ENCODE results near the gene AP4M1.
A peak's percentile ranks its signal among the peaks of the same experiment; 100 is the strongest.
"Not testable (repeated sequence)": the region's sequence is repeated elsewhere in the genome, so short reads cannot be mapped to it uniquely, and the experiment has no call there.

The AP4M1 gene

DNA sequence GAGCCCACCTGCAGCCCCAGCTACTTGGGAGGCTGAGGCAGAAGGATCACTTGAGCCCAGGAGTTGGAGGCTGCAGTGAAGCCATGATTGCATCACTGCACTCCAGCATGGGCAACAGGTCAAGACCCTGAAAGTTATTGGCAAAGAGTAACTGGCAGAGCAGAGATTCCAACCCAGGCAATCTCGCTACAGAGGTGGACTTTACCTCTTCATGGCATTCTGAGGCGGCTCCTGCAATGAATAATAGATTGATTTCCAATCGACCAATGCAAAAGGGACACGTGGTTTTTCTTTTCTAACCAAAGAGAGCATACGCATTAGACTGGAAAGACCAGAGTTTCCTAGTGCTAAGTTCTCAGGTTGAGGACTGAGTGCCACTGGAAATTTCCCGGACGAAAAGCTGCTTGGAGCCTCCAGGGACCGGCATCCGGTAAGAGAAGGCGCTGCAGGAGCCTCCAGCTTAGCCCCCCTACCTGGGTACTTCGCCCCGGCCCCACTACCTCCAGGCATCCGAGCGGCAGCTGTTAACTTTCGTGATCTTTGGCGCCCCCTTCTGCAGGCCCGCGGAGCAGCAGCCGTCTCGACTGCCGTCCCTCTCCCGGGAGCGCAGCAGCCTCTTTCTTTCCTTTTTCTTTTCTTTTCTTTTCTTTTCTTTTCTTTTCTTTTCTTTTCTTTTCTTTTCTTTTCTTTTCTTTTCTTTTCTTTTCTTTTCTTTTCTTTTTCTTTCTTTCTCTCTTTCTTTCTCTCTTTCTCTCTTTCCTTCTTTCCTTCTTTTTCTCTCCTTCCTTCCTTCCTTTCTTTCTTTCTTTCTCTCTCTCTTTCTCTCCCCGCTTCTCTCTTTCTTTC, 29.4 kb downstream of the AP4M1 start:
- peak; percentile 71 to 77 for DNase-seq (ENCODE audit: low read depth in 2 of 2)

DNA sequence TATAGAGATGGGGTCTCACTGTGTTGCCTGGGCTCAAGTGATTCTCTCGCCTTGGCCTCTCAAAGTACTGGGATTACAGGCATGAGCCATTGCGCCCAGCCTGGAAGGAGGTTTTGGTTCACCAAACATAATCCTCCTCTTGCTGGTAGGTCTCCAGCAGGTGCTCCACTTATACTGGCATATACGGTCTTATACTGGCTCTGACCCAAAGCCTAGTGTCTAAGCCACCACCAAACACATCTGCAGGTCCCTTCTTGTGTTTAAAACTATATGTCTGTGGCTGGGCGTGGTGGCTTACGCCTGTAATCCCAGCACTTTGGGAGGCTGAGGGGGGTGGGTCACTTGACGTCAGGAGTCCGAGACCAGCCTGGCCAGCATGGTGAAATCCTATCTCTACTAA, 30.7 kb downstream of the AP4M1 start:
- DNase-seq (ENCODE audit: low read depth in 2 of 2) = no peak

DNA sequence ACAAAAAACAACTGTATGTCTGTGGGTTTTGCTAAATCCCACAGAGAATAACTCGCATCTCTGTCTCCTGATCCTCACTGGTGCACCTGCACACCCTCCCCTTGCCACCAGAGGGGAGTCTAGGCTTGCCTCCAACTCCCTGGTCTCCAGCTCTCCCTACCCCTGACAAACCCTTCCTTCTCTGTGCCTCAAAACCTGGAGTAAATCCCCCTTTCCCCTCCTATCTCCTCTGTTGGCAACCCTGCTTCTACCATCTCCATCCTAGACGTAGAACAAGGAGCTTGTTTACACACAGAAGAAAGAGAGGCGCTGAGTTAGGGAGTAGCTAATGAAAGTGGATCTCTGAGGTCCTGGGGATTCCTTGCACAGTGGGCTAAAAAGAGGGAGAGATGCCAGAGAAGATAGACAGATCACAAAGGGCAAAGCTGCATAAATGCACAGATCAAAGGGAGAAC, 31.3 kb downstream of the AP4M1 start:
- DNase-seq (ENCODE audit: low read depth in 2 of 2) = peak in 1 of 2 donors; percentile 50

DNA sequence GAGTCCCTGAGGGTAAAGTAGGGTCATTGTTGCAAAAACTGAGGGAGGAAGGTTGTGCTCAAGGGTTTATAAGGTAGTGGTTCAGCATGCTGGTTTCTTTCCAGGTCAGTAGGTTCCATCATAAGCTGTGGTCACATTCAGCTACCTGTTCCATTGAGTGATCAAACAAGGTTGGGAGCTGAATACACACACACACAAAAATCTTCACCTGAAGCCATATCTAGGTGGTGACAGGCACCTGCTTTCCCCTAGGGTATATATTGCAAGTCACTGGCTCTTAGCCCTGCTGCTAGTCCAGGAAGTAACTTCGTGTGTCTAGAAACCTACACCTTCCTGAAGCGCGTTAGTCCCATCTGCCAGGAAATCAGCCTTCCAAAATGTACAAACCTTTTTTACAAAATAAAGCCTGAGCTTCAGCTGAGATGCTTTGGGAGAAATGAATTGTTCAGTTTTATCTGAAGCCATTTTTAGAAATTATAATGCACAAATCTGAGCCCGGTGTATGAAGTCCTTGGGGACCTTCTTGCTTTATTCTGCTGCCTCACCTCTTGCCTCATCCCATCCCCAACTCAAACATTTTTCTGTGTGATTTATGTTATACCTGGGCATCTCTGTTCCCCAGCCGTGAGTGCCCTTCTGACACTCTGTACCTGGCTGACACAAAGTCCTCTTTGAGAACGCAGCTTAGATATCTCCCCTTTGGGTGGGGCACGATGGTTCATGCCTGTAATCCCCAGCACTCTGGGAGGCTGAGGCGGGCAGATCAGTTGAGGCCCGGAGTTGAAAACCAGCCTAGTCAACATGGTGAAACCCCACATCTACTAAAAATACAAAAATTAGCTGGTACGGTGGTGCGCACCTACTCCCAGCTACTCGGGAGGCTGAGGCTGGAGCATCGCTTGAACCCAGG, 36.7 kb downstream of the AP4M1 start:
- no peak for DNase-seq (ENCODE audit: low read depth in 2 of 2)

- DNase-seq (ENCODE audit: low read depth in 2 of 2) = no peak
Measured at GRCh38 chr7:100141555-100141949, 40.1 kb downstream of the AP4M1 start.

DNA sequence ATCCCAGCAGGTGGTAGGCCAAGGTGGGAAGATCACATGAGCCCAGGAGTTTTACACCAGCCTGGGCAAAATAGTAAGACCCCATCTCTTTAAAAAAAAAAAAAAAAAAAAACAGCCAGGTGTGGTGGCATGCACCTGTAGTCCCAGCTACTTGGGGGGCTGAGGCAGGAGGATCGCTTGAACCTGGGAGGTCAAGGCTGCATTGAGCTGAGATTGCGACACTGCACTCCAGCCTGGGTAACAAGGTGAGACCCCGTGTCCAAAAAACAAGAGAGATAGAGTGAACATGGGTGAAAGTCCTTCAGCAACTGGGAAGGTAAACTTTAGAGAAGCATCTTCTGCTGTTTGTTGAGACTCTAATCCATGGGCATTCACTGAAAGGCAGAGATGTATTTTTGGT, 41.0 kb downstream of the AP4M1 start:
- DNase-seq (ENCODE audit: low read depth in 2 of 2) = no peak

DNA sequence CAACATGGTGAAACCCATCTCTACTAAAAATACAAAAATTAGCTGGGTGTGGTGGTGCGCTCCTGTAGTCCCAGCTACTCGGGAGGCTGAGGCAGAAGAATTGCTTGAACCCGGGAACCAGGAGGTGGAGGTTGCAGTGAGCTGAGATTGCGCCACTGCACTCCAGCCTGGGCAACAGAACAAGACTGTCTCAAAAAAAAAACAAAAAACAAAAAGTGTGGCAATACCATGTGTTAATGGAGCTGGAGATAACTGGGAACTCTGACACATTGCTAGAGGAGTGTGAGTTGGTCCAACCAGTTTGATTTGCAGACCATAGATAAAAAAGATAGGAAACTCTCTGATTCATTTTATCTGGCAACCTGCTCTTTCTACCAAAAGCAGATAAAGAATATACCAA, 44.9 kb downstream of the AP4M1 start:
- not testable (repeated sequence) for DNase-seq (ENCODE audit: low read depth in 2 of 2)

- DNase-seq (ENCODE audit: low read depth in 2 of 2) = no peak
Measured at GRCh38 chr7:100147278-100147677, 45.8 kb downstream of the AP4M1 start.

GRCh38 chr7:100148225-100148558, 46.7 kb downstream of the AP4M1 start:
- DNase-seq (ENCODE audit: low read depth in 2 of 2) = no peak

DNA sequence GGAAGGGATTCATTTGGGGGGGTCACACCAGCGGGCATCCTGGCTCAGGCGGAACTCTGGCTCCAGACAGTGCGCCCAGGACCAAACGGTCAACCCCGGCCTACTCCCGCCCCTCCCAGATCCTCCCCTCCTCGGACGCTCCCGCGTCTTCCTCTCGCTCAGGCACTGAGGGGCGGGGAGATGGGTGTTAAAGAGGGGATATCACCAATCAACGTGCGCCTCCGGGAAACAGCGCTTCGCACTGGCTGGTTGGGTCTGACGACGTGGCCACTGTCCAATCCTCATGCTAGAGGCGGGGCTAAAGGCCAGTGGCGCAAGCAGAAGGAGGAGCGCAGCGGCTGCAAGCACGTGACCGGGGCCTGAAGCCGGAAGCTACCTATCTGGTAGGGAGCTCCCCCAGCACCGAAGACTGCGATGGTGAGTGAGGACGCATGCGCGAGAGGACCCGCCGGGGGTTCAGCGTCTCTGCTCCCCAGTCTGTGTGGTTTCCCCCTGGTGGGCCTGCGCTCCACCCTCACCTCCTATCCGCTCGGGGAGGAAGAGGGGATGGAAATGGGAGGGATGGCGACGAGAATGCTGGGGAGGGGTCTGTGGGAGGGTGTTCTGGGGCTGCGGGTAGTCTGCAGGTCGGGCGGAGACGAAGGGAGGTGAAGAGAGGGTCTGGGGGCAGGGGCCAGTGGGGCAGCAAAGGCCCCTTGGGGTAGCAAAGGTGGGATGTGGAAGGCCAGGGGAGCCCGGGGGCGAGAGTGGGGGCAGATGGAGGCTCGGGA, 47.3 kb downstream of the AP4M1 start, which contains the start of gene LAMTOR4:
LAMTOR4 (plus strand) TSS at position 360 of the 770 bp plus-strand sequence; CDS start at position 415, 55 bp downstream.
- peak; percentile 95 to 97 for DNase-seq (ENCODE audit: low read depth in 2 of 2)

- no peak for DNase-seq (ENCODE audit: low read depth in 2 of 2)
Measured at GRCh38 chr7:100152404-100152803, 51.0 kb downstream of the AP4M1 start.

DNA sequence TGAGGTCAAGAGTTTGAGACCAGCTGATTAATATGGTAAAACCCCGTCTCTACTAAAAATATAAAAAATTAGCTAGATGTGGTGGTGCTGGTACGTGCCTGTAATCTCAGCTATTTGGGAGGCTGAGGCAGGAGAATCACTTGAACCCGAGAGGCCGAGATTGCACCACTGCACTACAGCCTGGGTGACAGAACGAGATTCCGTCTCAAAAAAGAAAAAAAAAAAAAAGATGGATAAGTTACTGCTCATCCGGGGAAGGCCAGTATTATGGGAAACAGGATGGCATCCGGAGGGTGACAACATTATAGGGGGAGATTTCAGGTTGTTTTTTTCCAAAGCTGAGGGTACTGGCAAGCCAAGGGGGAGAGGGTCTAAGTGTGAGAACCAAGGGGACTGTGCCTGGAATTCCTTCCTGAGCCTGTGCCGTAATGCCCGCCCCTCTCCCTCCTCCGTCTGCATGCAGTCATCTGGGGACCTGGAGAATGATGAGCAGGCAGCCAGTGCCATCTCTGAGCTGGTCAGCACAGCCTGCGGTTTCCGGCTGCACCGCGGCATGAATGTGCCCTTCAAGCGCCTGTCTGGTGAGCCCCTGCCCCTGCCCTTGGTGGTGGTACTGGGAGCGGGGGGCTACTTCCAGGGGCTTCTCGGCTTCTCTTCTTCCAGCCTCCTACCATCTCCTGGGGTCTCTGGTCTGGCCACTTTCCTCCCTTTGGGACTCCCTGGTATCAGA, 51.7 kb downstream of the AP4M1 start:
- DNase-seq (ENCODE audit: low read depth in 2 of 2) = no peak

DNA sequence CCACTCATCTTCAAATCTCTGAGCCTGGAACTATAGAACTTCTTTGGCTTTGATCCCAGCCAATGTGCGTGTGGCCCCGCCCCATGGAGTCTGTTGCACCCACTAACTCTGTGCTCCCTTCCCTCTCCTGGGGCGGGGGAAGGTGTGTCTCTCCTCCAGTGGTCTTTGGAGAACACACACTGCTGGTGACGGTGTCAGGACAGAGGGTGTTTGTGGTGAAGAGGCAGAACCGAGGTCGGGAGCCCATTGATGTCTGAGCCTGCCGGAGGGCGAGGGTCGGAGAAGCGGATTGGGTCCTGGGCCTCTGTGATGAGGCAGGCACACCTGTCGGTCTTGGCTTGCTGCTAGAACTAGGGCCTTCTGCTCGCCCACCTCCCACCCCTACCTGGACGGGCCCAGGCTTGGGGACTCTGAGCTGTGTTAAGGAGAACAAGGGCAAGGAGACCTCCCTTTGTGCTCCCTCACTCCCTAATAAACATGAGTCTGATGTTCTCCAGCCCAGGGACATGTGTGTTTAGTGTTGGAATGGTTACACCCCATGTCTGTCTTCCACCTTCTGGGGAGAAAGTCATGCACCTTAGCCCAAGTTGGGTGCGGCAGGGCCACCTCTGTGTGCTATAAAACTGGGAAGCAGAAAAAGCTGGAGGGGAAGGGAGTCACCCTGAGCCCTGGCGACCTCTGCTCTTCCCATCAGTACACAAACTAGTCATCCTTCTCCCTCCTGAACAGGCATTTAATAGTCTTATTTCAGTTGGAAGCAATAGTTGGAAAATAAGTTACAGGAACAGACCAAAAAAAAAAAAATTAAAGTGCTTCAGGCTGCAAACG, 52.5 kb downstream of the AP4M1 start:
- DNase-seq (ENCODE audit: low read depth in 2 of 2) = no peak

DNA sequence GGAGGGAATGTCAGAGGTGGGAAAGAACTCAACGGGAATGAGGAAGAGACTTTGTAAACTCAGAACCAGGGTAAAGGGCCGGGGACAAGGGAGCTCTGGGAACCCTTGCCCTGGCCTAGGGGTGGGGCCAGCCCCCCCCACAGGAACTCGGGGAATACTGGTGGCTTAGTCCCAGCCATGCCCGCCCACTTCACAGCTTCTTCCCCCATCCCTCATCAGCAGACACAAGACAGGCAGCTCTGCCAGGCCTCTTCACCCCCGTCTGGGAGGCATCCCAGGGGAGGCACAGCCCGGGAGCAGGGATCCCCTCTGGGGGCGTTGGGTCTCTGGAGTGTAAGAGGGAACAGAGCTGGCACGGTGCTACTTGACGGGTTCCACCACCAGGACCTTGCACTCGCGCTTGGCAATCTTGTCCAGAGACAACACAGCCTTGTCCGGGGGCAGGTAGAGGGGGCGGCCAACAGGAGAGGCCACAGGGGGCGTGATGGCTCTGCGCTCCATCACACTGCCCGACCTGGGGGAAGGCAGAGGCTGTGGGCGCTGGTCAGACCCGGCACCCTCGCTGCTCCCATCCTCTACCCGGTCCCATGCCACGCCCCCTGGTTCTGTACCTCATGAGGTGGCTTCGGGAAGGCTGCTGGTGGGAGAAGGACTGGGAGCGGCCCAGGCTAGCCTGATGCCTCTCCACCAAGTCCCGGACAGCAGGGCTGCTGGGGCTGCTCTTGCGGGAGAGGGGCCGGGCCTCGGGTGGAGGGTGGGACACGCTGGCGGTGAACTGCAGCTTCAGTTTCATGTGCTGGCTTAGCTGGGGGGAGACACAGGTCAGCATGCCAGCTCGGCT, 53.4 kb downstream of the AP4M1 start:
- DNase-seq (ENCODE audit: low read depth in 2 of 2) = no peak

DNA sequence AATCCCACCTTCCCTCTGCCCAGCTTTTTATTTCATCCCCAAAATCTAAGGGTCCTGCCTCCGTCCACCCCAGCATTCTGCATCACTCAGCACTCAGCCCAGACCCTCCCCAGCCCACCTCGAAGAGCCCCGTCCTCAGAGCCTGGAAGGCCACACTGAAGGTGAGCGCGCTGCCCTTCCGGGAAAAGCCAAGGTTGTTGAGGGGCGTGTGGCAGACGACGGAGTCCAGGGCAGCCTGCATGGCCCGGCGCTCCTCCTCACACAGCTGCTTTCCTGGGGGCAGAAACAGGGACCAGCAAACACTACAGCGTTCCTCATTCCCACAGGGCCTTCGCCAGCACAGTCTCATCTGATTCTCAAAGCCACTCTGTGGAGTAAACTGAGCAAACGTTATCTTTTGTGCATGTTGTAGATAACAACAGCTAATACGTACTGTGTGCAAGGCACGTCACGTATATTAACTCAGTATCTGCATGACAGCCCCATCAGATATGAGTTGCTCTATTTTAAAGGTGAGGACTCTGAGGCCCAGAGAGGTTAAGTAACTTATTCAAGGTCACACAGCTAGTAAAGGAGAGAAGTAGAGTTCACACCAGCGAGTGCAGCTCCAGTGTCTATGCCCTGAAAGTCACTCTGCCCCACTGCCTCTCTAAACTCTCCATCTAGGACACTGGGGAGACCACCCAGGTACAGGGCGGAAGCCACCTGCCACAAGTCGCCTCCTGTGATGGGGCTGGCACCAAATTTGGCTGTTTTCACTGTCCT, 54.3 kb downstream of the AP4M1 start:
- no peak for DNase-seq (ENCODE audit: low read depth in 2 of 2)

GRCh38 chr7:100156331-100157068, 55.1 kb downstream of the AP4M1 start:
- no peak for DNase-seq (ENCODE audit: low read depth in 2 of 2)

DNA sequence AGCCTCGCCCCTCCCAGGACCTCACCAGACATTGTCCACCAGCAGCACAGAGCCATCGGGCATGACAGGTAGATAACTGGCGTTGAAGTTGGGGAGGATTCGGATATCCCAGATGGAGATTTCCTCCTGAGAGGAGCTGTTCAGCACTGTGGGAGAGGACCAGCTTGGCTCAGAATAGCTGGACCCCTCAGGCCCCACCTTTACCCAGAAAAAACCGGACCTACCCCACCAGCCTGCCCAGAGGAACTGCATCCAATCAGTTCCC, 55.6 kb downstream of the AP4M1 start:
- no peak for DNase-seq (ENCODE audit: low read depth in 2 of 2)
